Measurements from ENCODE around the gene NR2C1.

- no peak for TF ChIP-seq CTCF (IDR thresholded peaks at IDR 0.05; ENCODE audit: control extremely low read depth in 1 of 3, insufficient read depth in 1 of 3, low read depth in 1 of 3, low read length in 3 of 3)
- no peak for TF ChIP-seq SP2 (IDR thresholded peaks at IDR 0.05; ENCODE audit: low read length)
- TF ChIP-seq EP300 (IDR thresholded peaks at IDR 0.05; ENCODE audit: borderline replicate concordance in 1 of 2, low read depth in 2 of 2, low read length in 2 of 2): no peak
- no peak for TF ChIP-seq TAF1 (IDR thresholded peaks at IDR 0.05; ENCODE audit: low read depth, low read length)
- TF ChIP-seq EZH2 (IDR thresholded peaks at IDR 0.05; ENCODE audit: low read depth, low read length, severe bottlenecking): no peak
- no peak for TF ChIP-seq POLR2A (IDR thresholded peaks at IDR 0.05; ENCODE audit: control extremely low read depth in 1 of 2, low read depth in 2 of 2, low read length in 2 of 2)
- TF ChIP-seq SIN3A (conservative IDR thresholded peaks at IDR 0.05 in 1 of 2, IDR thresholded peaks at IDR 0.05 in 1 of 2; ENCODE audit: low read depth in 1 of 2, low read length in 2 of 2): no peak
- TF ChIP-seq KDM1A (IDR thresholded peaks at IDR 0.05; ENCODE audit: borderline replicate concordance, low read length): no peak
These were observed 29.7 kb upstream of the NR2C1 start for GRCh38 chr12:95102916-95103671.
